Endothelial cell of umbilical vein (primary cell): ENCODE measurements around the gene TOMM6. TPM values are rescaled to one million over a fixed set of nuclear protein-coding genes. Genes with fewer than 3 reads are reported as not detected.

ENCODE experiments used
- BruUV-seq: library from RNA; stranded (reverse); fragments of 400-500 nt; replicated peaks from 2 replicates; lab custom pipeline; 2021; lab: Mats Ljungman, UMichigan
- CTCF ChIA-PET: fragments of 300-600, 350-600 bp; sonication (Branson Sonifier 250); formaldehyde crosslinking; loops from one replicate; lab custom pipeline; 2021; ENCODE audit warnings: antibody characterized with exemption, inconsistent platforms; lab: Charles Lee
- POLR2A ChIA-PET: fragments of 300-600, 350-600 bp; sonication (Branson Sonifier 250); formaldehyde crosslinking; loops from one replicate; lab custom pipeline; 2021; ENCODE audit warnings: antibody characterized with exemption, inconsistent platforms; lab: Charles Lee
- DNase-seq: peaks from one replicate; pipeline ENCODE4 v3.0.0-alpha.2; 2011; ENCODE audit warnings: low read depth, low spot score
- FAIRE-seq: peaks from 2 replicates; lab custom pipeline; 2011; peaks lifted over from hg19 to GRCh38; lab: Jason Lieb, UNC
- H2AFZ ChIP-seq: 2 replicates; pipeline ENCODE4 v1.6.0; 2012; ENCODE audit warnings: low read depth, low read length, control low read depth, inconsistent platforms
- H3K27ac ChIP-seq: 2 replicates; pipeline ENCODE4 v1.5.1; 2011; ENCODE audit warnings: low read depth, mild to moderate bottlenecking, control low read depth, low read length, moderate library complexity; ENCODE audit not compliant: insufficient read depth
- H3K27me3 ChIP-seq, 2 experiments: 2 replicates each; pipeline versions ENCODE4 v1.6.0 to v1.6.1; 2011; ENCODE audit warnings: low read length in 2 of 2, mixed read lengths in 1 of 2; ENCODE audit not compliant: control insufficient read depth in 2 of 2, insufficient read depth in 2 of 2
- H3K36me3 ChIP-seq, 2 experiments: 2 replicates in 1 of 2; 3 replicates in 1 of 2; pipeline ENCODE4 v1.5.1; 2011; ENCODE audit warnings: low read length in 2 of 2, mild to moderate bottlenecking in 1 of 2, moderate library complexity in 1 of 2; ENCODE audit not compliant: control insufficient read depth in 2 of 2, insufficient read depth in 2 of 2; ENCODE audit errors: extremely low read depth in 1 of 2
- H3K4me1 ChIP-seq: 3 replicates; pipeline ENCODE4 v1.5.1; 2011; ENCODE audit warnings: mild to moderate bottlenecking, low read length; ENCODE audit not compliant: control insufficient read depth, insufficient read depth; ENCODE audit errors: extremely low read depth
- H3K4me2 ChIP-seq: 2 replicates; pipeline ENCODE4 v1.6.1; 2011; ENCODE audit warnings: low read length, control low read depth, mixed read lengths; ENCODE audit not compliant: insufficient read depth
- H3K4me3 ChIP-seq, 3 experiments: fragments of 200-600 bp in 1 of 3; sonication (generic), shearing (Covaris generic) in 1 of 3; replicated peaks in 1 of 3; 2 replicates each; pipeline ENCODE4 v1.5.1; 2011 to 2016; ENCODE audit warnings: control low read depth in 3 of 3, low read length in 3 of 3, mild to moderate bottlenecking in 2 of 3, inconsistent platforms in 1 of 3, low read depth in 1 of 3, moderate library complexity in 1 of 3; ENCODE audit not compliant: insufficient read depth in 1 of 3
- H3K79me2 ChIP-seq: 2 replicates; pipeline ENCODE4 v1.6.0; 2012; ENCODE audit warnings: low read length, inconsistent platforms; ENCODE audit not compliant: control insufficient read depth, insufficient read depth
- H3K9ac ChIP-seq: replicated peaks from 2 replicates; pipeline ENCODE3; 2011; ENCODE audit warnings: low read length, control low read depth; ENCODE audit not compliant: insufficient read depth; ENCODE audit errors: extremely low read depth
- H3K9me1 ChIP-seq: replicated peaks from 3 replicates; pipeline ENCODE4 v1.6.0; 2011; ENCODE audit warnings: mild to moderate bottlenecking, low read length; ENCODE audit not compliant: control insufficient read depth, insufficient read depth; ENCODE audit errors: extremely low read depth
- H3K9me3 ChIP-seq: replicated peaks from 2 replicates; pipeline ENCODE4 v1.5.1; 2012; ENCODE audit warnings: low read length, inconsistent platforms; ENCODE audit not compliant: control insufficient read depth, insufficient read depth
- H4K20me1 ChIP-seq: replicated peaks from 2 replicates; pipeline ENCODE3; 2011; ENCODE audit warnings: mild to moderate bottlenecking, low read length; ENCODE audit not compliant: control insufficient read depth, insufficient read depth; ENCODE audit errors: extremely low read depth
- EZH2 ChIP-seq: IDR thresholded peaks from 2 replicates; pipeline ENCODE4 v1.6.1; 2012; ENCODE audit warnings: borderline replicate concordance, low read depth, mild to moderate bottlenecking, moderate library complexity, low read length, inconsistent platforms; ENCODE audit not compliant: severe bottlenecking
- FOS ChIP-seq: IDR thresholded peaks from 2 replicates; pipeline ENCODE4 v1.6.1; 2011; ENCODE audit warnings: mild to moderate bottlenecking, low read length, moderate library complexity, borderline replicate concordance; ENCODE audit not compliant: insufficient read depth
- GATA2 ChIP-seq: IDR thresholded peaks from 2 replicates; pipeline ENCODE4 v1.7.0; 2011; ENCODE audit warnings: low read depth, mild to moderate bottlenecking, moderate library complexity, mixed read lengths, low read length; ENCODE audit not compliant: insufficient read length, insufficient read depth
- JUN ChIP-seq: IDR thresholded peaks from 2 replicates; pipeline ENCODE4 v1.6.1; 2011; ENCODE audit warnings: borderline replicate concordance, low read depth; ENCODE audit not compliant: insufficient read length, insufficient read depth
- MYC ChIP-seq: IDR thresholded peaks from one replicate; pipeline ENCODE4 v1.6.1; 2011; ENCODE audit warnings: mild to moderate bottlenecking, low read depth, low read length
- POLR2A ChIP-seq: IDR thresholded peaks from 2 replicates; pipeline ENCODE4 v1.6.1; 2012; ENCODE audit warnings: low read depth, mild to moderate bottlenecking, control low read depth, low read length
- POLR2AphosphoS5 ChIP-seq: IDR thresholded peaks from 2 replicates; pipeline ENCODE4 v1.6.1; 2012; ENCODE audit warnings: low read depth, mild to moderate bottlenecking, control low read depth, low read length, moderate library complexity; ENCODE audit not compliant: insufficient read depth
- dilution Hi-C: fragments of 300-500 bp; cut with MboI; formaldehyde crosslinking; loops from one replicate; pipeline ENCODE4 v1.15.0; 2019; ENCODE audit warnings: low sequenced_read_pairs; ENCODE audit not compliant: extremely low pct_ligation_motif_present
- intact Hi-C: fragments of 100-400 bp; cut with micrococcal nuclease; formaldehyde crosslinking; loops from one replicate; pipeline ENCODE4 v1.10.0; 2022
- polyA plus RNA-seq, 4 experiments: library from polyadenylated mRNA; depleted of rRNA in 3 of 4; stranded (reverse) in 3 of 4; unstranded in 1 of 4; fragments of >200 nt; gene quantifications; 2 replicates each; pipeline versions ENCODE4 v1.2.1 to v1.2.3, GENCODE V29; 2011 to 2012; ENCODE audit warnings: missing spikeins in 1 of 4
- total RNA-seq: library from RNA; stranded (reverse); gene quantifications from 2 replicates; pipeline ENCODE4 v1.2.3, GENCODE V29; 2021
- TF ChIP-seq, protein P1 (sequence below), 2 donors: IDR thresholded peaks; 1 replicate in 1 of 2; 2 replicates in 1 of 2; pipeline ENCODE4 v1.5.1; 2011; ENCODE audit warnings: low read length in 2 of 2, mild to moderate bottlenecking in 2 of 2, moderate library complexity in 2 of 2, control low read depth in 1 of 2, inconsistent platforms in 1 of 2, low read depth in 1 of 2; ENCODE audit not compliant: insufficient read depth in 1 of 2; ENCODE audit errors: extremely low read depth in 1 of 2
- TF ChIP-seq, protein P2 (sequence below): IDR thresholded peaks from 2 replicates; pipeline ENCODE4 v1.6.1; 2011; ENCODE audit not compliant: insufficient read depth, insufficient read length

The TOMM6 gene
- total and polyA plus RNA-seq, 2 donors (not counting 3 experiments of a cell fraction or from before 2014, with no cell fraction given) = 233 to 527 TPM

DNA sequence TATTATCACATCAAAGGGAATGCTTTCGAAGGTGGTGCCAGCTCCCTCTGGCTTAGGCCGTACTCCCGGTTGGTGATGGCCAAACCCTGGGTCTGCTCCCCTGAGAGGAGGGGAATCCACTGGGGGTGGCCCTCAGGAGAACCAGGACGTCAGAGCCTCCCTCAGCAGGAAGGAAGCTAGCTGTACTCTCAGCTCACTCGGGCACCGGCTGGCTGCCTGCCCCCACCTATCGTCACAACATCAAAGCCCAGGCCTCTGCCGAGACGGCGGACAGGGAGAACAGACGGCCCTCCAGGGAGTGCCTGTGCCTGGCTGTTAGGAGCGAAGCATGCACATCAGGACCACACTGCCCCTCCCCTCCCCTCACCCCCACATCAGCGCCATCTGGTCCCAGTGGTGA lies 31.1 kb upstream of the TOMM6 start:
- ChIA-PET CTCF (no interaction called here), POLR2A (no interaction called here)
- dilution Hi-C loops = no loop called here
- TF ChIP-seq GATA2 (no peak), EZH2 (no peak), POLR2A (no peak), JUN (no peak), MYC (no peak), FOS (no peak), POLR2AphosphoS5 (no peak)
- TF ChIP-seq, protein P1, sequence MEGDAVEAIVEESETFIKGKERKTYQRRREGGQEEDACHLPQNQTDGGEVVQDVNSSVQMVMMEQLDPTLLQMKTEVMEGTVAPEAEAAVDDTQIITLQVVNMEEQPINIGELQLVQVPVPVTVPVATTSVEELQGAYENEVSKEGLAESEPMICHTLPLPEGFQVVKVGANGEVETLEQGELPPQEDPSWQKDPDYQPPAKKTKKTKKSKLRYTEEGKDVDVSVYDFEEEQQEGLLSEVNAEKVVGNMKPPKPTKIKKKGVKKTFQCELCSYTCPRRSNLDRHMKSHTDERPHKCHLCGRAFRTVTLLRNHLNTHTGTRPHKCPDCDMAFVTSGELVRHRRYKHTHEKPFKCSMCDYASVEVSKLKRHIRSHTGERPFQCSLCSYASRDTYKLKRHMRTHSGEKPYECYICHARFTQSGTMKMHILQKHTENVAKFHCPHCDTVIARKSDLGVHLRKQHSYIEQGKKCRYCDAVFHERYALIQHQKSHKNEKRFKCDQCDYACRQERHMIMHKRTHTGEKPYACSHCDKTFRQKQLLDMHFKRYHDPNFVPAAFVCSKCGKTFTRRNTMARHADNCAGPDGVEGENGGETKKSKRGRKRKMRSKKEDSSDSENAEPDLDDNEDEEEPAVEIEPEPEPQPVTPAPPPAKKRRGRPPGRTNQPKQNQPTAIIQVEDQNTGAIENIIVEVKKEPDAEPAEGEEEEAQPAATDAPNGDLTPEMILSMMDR (IDR thresholded peaks at IDR 0.05; ENCODE audit: extremely low read depth in 1 of 2, insufficient read depth in 1 of 2, low read depth in 1 of 2, low read length in 2 of 2) = no peak
- TF ChIP-seq, protein P2, sequence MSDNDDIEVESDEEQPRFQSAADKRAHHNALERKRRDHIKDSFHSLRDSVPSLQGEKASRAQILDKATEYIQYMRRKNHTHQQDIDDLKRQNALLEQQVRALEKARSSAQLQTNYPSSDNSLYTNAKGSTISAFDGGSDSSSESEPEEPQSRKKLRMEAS = no peak
- FAIRE-seq = no peak
- Histone ChIP-seq H3K9me3 (no peaks in the 10 kb centered on the region), H4K20me1 (no peaks in the 10 kb centered on the region), H3K4me1 (no peaks in the 10 kb centered on the region), H3K9me1 (no peaks in the 10 kb centered on the region), H3K27ac (no peak overlapping the region), H3K4me3 (no peak overlapping the region), H3K36me3 (no peaks in the 10 kb centered on the region), H2AFZ (no peak overlapping the region), H3K79me2 (no peaks in the 10 kb centered on the region), H3K4me2 (no peak overlapping the region), H3K27me3 (peaks cover 3 to 7% of the 10 kb centered on the region in 2 experiments), H3K9ac (no peak overlapping the region)
- intact Hi-C loops = no loop called here
- no peak for DNase-seq
- no TSS peak for BruUV-seq
